CD14-positive monocyte (primary cell): ENCODE results near the gene PODXL. TPM values are rescaled to one million over a fixed set of nuclear protein-coding genes. Genes with fewer than 3 reads are reported as not detected.

ENCODE experiments used
- DNase-seq, 3 donors: peaks; one replicate each; pipeline ENCODE4 v3.0.0-alpha.2; 2011 to 2022
- H2AFZ ChIP-seq: 2 replicates; pipeline ENCODE4 v1.6.0; 2012; ENCODE audit warnings: mild to moderate bottlenecking, low read depth, low read length, inconsistent platforms; ENCODE audit not compliant: insufficient read depth, poor library complexity, severe bottlenecking
- H3K27ac ChIP-seq, 2 donors: 1 replicate in 1 of 2; 2 replicates in 1 of 2; pipeline ENCODE4 v1.5.1; 2012 to 2013; ENCODE audit warnings: low read length in 2 of 2, control low read depth in 1 of 2, inconsistent platforms in 1 of 2, low read depth in 1 of 2, mild to moderate bottlenecking in 1 of 2
- H3K27me3 ChIP-seq, 2 donors: one replicate each; pipeline versions ENCODE4 v1.6.0 to v1.6.1; 2011 to 2013; ENCODE audit warnings: low read length in 2 of 2; ENCODE audit not compliant: control insufficient read depth in 2 of 2, insufficient read depth in 2 of 2
- H3K36me3 ChIP-seq, 2 donors: replicated peaks in 1 of 2; 1 replicate in 1 of 2; 2 replicates in 1 of 2; pipeline versions ENCODE4 v1.5.1 to v1.6.1; 2012 to 2013; ENCODE audit warnings: low read length in 2 of 2, control low read depth in 1 of 2, inconsistent platforms in 1 of 2, mild to moderate bottlenecking in 1 of 2; ENCODE audit not compliant: insufficient read depth in 2 of 2, control insufficient read depth in 1 of 2
- H3K4me1 ChIP-seq, 2 donors: 1 replicate in 1 of 2; 2 replicates in 1 of 2; pipeline versions ENCODE4 v1.5.1 to v1.6.1; 2012 to 2013; ENCODE audit warnings: low read length in 2 of 2, control low read depth in 1 of 2, inconsistent platforms in 1 of 2, mild to moderate bottlenecking in 1 of 2, moderate library complexity in 1 of 2; ENCODE audit not compliant: insufficient read depth in 2 of 2, control insufficient read depth in 1 of 2
- H3K4me2 ChIP-seq: replicated peaks from 2 replicates; pipeline ENCODE3; 2012; ENCODE audit warnings: low read length, moderate library complexity, mild to moderate bottlenecking; ENCODE audit not compliant: poor library complexity, severe bottlenecking; ENCODE audit errors: extremely low read depth
- H3K4me3 ChIP-seq, 3 experiments: fragments of 200-600 bp in 1 of 3; sonication (generic) in 1 of 3; replicated peaks in 1 of 3; 1 replicate in 2 of 3; 2 replicates in 1 of 3; pipeline ENCODE4 v1.5.1; 2011 to 2013; ENCODE audit warnings: low read length in 3 of 3, mild to moderate bottlenecking in 3 of 3, control low read depth in 2 of 3, low read depth in 2 of 3, inconsistent platforms in 1 of 3, moderate library complexity in 1 of 3
- H3K79me2 ChIP-seq: 2 replicates; pipeline ENCODE4 v1.6.0; 2012; ENCODE audit warnings: mild to moderate bottlenecking, control low read depth, inconsistent platforms, low read length, moderate library complexity; ENCODE audit not compliant: insufficient read depth
- H3K9ac ChIP-seq: 2 replicates; pipeline ENCODE4 v1.6.0; 2017; ENCODE audit warnings: low read length, mild to moderate bottlenecking; ENCODE audit not compliant: insufficient read depth, poor library complexity, severe bottlenecking
- H3K9me3 ChIP-seq, 2 donors: replicated peaks in 1 of 2; 1 replicate in 1 of 2; 2 replicates in 1 of 2; pipeline versions ENCODE4 v1.5.1 to v1.6.1; 2012 to 2013; ENCODE audit warnings: low read length in 2 of 2, control low read depth in 1 of 2; ENCODE audit not compliant: control insufficient read depth in 1 of 2, insufficient read depth in 1 of 2
- H4K20me1 ChIP-seq: 2 replicates; pipeline ENCODE4 v1.6.0; 2012; ENCODE audit warnings: mild to moderate bottlenecking, low read length, control low read depth, moderate library complexity; ENCODE audit not compliant: insufficient read depth
- H3K27ac Mint-ChIP-seq, 7 donors: one replicate each; pipeline ENCODE4 v1.8.0; 2020; ENCODE audit warnings: mild to moderate bottlenecking in 7 of 7, mixed read lengths in 7 of 7, moderate library complexity in 6 of 7, inconsistent platforms in 2 of 7
- H3K27me3 Mint-ChIP-seq, 3 donors: one replicate each; pipeline ENCODE4 v1.8.0; 2021 to 2022; ENCODE audit warnings: low read depth in 3 of 3, mild to moderate bottlenecking in 3 of 3, mixed read lengths in 3 of 3, moderate library complexity in 3 of 3, inconsistent platforms in 1 of 3
- H3K36me3 Mint-ChIP-seq, 2 donors: one replicate each; pipeline ENCODE4 v1.8.0; 2020; ENCODE audit warnings: mixed read lengths in 2 of 2, inconsistent platforms in 1 of 2, mild to moderate bottlenecking in 1 of 2
- H3K4me1 Mint-ChIP-seq: one replicate; pipeline ENCODE4 v1.8.0; 2020; ENCODE audit warnings: mild to moderate bottlenecking, mixed read lengths
- H3K4me3 Mint-ChIP-seq, 2 donors: one replicate each; pipeline ENCODE4 v1.8.0; 2020; ENCODE audit warnings: mild to moderate bottlenecking in 2 of 2, mixed read lengths in 2 of 2, moderate library complexity in 1 of 2
- H3K9me3 Mint-ChIP-seq, 7 donors: one replicate each; pipeline ENCODE4 v1.8.0; 2020 to 2022; ENCODE audit warnings: mixed read lengths in 7 of 7, mild to moderate bottlenecking in 6 of 7, moderate library complexity in 6 of 7, inconsistent platforms in 2 of 7
- WGBS: methylation state at CpG from one replicate; pipeline ENCODE4 v1.1.5; 2013; ENCODE audit warnings: missing lambda C conversion rate; ENCODE audit not compliant: insufficient coverage; 5-methylcytosine and 5-hydroxymethylcytosine counted together
- intact Hi-C, 2 donors: fragments of 100-400 bp; cut with micrococcal nuclease; formaldehyde crosslinking; loops; one replicate each; pipeline versions ENCODE4 v1.15.0 to v1.15.1; 2023
- polyA plus RNA-seq, 3 donors: library from polyadenylated mRNA; depleted of rRNA in 1 of 3; unstranded in 2 of 3; stranded (reverse) in 1 of 3; fragments of 300-500 nt in 2 of 3; fragments of >200 nt in 1 of 3; fragmentation: Illumina TruSeq in 2 of 3; gene quantifications; 1 replicate in 2 of 3; 2 replicates in 1 of 3; pipeline ENCODE4 v1.2.3, GENCODE V29; 2012 to 2021
- TF ChIP-seq, protein P1 (sequence below): fragments of 200-600 bp; IDR thresholded peaks from one replicate; pipeline ENCODE4 v1.8.0; 2022; ENCODE audit warnings: antibody characterized with exemption, mild to moderate bottlenecking

PODXL gene
- polyA plus RNA-seq, 3 donors = 0.20 to 0.25 TPM; not detected in 1

DNA sequence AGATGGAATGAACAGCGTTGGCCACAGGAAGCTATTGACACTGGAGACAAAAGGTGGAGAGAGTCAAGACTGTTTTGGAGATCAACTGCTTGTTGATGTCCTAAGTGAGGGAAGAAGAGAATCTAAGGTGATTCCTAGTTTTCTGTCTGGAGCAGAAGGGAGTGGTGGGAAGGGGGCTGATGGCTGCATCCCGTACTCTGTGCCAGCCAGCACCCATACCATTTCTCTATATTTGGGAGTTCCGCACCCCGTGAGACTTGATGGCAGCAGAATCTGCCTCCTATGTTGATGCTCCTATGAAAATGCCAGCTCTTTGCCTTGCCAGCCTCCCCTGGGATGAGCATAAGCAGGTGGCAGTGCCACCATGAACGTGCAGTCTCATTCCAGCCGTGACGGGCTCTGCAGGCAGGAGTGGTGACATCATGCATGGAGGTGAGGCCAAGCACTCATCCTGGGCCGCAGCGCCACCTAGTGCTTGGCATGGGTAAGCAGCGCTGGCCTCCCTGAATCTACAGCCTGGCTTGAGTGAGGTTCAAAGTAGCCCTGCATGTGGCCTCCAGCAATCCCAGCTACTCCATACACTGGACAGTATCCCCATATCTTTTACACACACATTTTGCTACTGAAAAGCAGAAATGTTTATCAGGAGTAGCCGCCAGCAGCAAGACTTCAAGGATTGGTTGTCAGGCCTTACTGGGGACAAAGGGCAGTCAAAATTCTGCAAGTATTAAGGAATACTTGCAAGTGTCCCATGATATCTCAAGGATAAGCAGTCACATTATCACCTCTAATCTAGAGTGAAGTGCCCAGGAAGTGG, 43.0 kb downstream of the PODXL start:
- Histone ChIP-seq H3K9ac (no peak overlapping the region), H3K4me2 (no peak overlapping the region), H3K79me2 (no peaks in the 10 kb centered on the region), H2AFZ (no peak overlapping the region), H3K4me3 (no peak overlapping the region), H3K4me1 (peaks cover 0 to 2% of the 10 kb centered on the region in 2 donors), H3K36me3 (no peaks in the 10 kb centered on the region), H4K20me1 (no peaks in the 10 kb centered on the region), H3K27ac (no peak overlapping the region), H3K27me3 (no peaks in the 10 kb centered on the region), H3K9me3 (no peaks in the 10 kb centered on the region)
- WGBS = 31% methylated on average over 9 of the region's 11 CpGs
- H3K4me3 Mint-ChIP-seq = no peak overlapping the region
- intact Hi-C loops = no loop called here
- H3K27ac Mint-ChIP-seq = peak overlapping the region in 2 of 7 donors; percentile 20 to 27
- H3K36me3 Mint-ChIP-seq = no peaks in the 10 kb centered on the region
- peaks cover 8 to 12% (median 8%) of the 10 kb centered on the region in 3 donors for H3K27me3 Mint-ChIP-seq
- peak; percentile 65 to 78 (median 71) for DNase-seq
- peaks cover 0 to 1% (median 0%) of the 10 kb centered on the region in 7 donors for H3K9me3 Mint-ChIP-seq
- TF ChIP-seq, protein P1, sequence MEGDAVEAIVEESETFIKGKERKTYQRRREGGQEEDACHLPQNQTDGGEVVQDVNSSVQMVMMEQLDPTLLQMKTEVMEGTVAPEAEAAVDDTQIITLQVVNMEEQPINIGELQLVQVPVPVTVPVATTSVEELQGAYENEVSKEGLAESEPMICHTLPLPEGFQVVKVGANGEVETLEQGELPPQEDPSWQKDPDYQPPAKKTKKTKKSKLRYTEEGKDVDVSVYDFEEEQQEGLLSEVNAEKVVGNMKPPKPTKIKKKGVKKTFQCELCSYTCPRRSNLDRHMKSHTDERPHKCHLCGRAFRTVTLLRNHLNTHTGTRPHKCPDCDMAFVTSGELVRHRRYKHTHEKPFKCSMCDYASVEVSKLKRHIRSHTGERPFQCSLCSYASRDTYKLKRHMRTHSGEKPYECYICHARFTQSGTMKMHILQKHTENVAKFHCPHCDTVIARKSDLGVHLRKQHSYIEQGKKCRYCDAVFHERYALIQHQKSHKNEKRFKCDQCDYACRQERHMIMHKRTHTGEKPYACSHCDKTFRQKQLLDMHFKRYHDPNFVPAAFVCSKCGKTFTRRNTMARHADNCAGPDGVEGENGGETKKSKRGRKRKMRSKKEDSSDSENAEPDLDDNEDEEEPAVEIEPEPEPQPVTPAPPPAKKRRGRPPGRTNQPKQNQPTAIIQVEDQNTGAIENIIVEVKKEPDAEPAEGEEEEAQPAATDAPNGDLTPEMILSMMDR = peak; percentile 98
- peaks cover 14% of the 10 kb centered on the region for H3K4me1 Mint-ChIP-seq

GRCh38 chr7:131511774-131512535, 44.5 kb downstream of the PODXL start:
- H3K9me3 ChIP-seq = no peaks in the 10 kb centered on the region
- no peak overlapping the region for H3K9ac ChIP-seq
- peaks cover 0 to under 1% (median 0%) of the 10 kb centered on the region in 7 donors for H3K9me3 Mint-ChIP-seq
- no peak overlapping the region for H2AFZ ChIP-seq
- no peak overlapping the region for H3K4me2 ChIP-seq
- H3K36me3 ChIP-seq = no peaks in the 10 kb centered on the region
- TF ChIP-seq, protein P1 = no peak
- no peak for DNase-seq
- peaks cover 0 to 6% of the 10 kb centered on the region in 2 donors for H3K4me1 ChIP-seq
- no peaks in the 10 kb centered on the region for H3K79me2 ChIP-seq
- no peak overlapping the region for H3K27ac ChIP-seq
- intact Hi-C loops = no loop called here
- peaks cover 12% of the 10 kb centered on the region for H3K4me1 Mint-ChIP-seq
- peak overlapping the region in 2 of 7 donors; percentile 48 to 81 for H3K27ac Mint-ChIP-seq
- H3K27me3 Mint-ChIP-seq = peaks cover 8 to 14% (median 8%) of the 10 kb centered on the region in 3 donors
- no peaks in the 10 kb centered on the region for H4K20me1 ChIP-seq
- H3K4me3 Mint-ChIP-seq = no peak overlapping the region
- peaks cover 0 to 3% of the 10 kb centered on the region in 2 donors for H3K27me3 ChIP-seq
- WGBS = 54% methylated on average over 15 of the region's 15 CpGs
- no peaks in the 10 kb centered on the region for H3K36me3 Mint-ChIP-seq
- H3K4me3 ChIP-seq = no peak overlapping the region
